ENCODE data around the gene CLTCL1.
"Not testable (repeated sequence)": the region's sequence is repeated elsewhere in the genome, so short reads cannot be mapped to it uniquely, and the experiment has no call there.

CLTCL1 gene

DNA sequence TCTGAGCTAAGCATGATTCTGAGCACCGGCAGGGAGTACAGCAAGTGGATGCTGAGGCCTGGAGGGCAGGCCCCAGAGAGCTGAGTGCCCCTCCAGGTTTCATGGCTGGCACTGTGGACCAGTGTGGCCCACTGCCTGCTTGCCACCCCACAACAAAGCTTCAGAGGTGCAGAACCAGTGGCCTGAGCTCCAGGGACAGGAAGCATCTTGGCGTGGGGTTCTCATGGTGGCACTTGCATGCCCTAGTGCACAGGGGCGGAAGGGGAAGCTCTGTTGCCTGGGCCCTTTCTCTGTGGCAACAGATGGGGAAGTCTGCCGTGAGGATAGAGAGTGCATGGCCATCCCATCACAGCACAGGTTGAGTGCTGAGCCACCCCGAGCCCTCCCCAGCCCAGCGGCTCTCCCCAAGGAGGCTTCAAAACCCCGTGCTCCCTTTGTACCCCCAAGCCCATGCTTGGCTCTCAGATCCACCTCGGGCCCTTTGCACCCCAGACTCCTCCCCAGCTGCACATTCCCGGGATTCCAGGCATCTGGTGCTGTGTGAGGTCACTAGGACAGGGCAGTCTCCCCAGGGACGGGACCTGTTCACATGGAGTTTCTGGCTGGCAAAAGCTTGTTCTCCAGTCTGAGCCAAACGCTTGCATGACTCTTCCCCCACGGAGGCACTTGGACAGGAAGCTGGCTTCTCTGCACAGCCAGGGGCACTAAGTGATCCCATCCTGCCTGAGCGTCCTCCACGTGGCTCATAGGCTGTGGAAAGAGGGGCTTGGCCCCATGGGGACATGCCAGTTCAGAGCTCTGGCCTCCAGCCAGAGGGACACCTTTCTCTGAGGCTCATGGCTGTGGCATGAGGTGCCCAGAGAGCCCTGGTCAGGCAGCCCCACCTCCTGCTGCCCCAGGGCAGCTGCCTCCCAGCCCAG lies 117.2 kb downstream of the CLTCL1 start:
- no peak for FAIRE-seq

DNA sequence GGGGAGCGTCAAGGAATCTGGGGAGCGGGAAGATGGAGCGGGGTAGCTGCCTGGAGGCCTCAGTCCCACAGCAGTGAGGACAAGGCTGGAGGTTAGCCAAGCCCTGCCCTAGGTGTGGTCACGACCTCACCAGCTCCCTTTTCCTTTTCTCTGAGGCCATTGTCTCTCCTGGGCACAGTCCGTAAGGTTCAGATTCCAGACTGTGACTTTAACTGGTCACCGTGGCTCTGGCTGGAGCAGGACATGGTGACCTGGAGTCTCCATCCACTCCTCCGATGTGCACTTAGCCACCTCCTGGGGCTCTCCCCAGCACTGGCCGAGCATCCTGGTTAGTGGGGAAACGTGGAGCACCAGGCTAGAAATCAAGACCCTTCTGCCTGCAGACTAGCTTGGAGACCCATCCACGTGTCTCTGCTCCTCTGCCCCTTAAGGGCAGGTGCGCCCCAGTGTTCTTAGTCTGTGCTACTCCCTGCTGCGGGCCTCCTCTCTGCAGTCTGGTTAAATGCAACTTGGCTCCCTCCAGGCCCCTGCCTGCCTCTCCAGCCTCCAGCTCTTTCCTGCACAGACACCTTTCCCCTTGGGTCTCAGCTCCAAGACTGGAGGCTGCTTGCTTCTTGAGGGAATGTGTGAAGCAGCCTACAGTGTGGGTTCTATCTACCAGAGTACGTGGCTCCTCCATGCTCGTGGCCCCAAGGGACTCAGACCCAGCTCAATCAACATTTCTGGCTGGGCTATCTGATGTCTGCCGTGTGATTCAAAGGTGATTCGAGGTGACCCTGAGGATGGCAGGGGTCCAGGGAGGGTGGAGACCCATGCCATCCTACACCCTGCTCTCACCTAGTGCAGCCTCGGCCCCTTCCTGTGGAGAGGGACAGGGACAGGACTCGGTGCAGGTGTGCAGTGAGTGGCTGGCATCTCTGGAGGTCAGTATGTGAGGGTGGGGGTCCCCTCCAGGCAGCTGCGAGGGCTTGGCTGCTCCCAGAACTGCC lies 118.2 kb downstream of the CLTCL1 start:
- FAIRE-seq, result no peak

DNA sequence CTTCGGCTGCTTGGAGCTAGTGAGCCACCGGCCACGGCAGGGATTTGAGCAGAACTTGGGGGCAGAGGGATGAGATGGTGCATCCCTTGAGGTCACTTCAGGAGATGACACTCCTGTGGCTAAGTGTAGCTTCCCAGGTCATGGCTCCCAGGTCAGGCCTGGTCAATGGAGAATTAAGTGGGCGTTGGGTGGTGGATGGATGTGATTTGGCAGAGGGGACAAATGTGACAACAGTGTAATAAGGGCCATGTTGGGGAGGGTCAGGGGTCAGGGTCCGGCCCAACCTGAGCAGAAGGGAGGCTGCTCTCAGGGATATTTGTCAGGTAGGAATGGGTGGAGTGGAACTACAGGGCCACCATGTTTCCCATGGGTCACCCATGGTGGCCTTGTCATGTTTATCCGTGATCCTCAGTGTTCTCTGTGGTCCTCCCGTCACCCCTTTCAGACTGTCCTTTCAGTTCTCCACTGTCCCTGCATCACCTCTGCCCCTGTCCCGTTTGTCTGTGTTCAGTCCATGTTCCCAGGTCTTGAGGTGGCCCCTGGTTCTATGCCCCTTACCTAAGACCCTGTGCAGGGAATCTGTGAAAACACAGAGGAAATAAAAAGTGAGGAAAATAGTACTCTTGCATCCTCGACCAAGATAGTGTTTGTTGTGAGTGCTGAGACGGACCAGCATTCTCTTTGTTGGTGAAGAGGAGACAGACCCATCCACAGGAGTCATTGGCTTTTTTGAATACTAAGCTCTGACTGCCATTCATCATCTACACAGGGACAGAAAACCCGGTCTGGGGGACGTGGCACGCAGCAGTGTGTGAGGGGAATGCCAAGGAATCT lies 119.1 kb downstream of the CLTCL1 start:
- no peak for FAIRE-seq

DNA sequence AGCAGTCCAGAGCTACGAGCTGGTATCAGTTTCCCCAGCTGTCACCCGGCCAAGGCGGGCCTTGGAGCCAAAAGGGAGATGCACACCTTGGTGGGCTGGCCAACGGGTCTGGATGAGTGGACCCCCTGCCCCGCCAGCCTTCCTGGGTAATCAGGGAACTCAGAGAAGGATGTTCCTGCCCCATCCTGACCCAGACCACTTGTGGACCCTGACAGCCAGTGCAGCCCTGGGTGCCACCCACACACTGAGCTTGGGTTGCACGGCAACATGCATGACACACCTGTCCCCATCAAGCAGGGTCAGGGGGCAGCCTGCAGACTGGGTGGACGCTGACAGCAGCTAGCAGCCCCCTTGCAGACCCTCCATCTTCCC lies 121.6 kb downstream of the CLTCL1 start:
- FAIRE-seq, result no peak

DNA sequence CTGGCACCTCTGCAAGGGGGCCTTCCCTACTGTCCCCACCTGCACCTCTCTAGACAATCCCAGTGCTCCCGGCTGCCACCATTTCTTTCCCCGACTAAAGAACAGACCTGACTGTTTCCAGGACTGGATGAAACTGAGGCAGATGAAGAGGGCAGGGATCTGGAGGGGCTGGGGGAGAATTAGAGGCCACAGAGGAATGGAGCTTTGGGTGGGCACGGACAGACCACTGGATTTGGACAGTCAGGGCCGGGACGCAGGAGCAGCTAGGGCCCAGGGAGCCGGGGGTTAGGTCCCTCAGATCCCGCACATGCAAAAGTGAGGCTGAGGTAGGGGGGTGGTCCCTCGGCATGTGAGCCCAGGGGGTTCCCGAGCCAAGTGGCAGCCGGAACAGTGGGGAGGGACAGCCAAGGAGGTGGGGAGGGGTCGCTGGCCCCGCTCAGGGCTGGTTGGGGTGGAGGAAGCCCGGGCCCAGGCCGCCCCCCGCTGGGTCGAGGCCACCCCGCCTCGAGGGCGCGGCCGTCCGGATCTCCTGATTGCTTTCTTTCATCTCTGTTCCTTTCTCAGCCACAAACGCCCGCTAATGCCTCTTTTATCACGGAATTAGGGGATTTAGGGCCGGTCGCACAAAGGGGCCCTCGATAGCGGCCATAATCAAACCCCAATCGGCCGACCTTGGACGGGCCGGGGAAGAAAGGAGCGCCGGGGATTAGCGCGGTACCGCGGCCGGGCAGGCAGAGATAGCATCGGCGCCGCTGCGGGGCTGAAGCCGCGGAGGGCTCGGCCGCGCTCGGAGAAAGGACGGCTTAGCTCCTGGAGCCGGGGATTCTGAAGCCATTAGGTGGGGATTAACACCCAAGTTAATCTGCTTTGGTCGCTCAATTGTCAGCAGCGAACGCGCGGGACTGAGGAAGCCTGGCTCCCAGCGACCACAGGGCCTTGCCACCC lies 122.2 kb downstream of the CLTCL1 start:
- FAIRE-seq, result no peak

DNA sequence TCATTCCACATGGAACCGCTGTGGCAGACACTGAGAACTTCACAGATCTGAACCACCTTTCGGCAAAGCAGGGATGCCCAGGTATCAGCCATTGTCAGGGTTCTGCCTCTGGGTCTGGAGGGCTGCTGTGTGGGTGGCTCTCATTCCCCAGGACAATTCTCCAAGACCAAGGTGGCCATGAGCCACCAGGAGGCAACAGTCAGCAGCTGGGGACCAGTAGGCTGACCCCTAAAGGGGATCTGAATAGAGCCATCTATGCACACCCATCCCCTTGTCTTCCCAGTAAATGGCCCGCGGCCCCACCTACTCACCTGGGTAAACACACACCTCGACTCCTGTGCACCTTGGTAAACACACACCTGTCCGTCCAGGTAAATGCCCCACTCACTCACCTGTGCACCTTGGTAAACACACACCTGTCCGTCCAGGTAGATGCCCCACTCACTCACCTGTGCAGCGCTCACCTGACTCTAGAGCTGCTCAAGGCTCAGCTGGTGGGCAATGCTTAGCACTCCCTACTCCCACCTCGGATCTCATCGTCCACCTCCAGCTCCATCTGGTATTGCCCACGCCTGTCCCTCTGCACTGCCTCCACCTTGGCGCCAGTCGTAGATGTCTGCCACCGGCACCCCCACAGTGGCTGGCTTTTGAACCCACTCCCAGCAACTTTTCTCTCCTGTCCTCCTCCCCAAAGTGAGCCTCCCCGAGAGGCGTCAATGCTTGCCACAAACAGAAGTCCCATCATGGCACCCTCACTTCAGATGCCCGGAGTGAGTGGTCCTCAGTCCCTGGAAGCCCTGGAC lies 123.2 kb downstream of the CLTCL1 start:
- FAIRE-seq, result no peak

DNA sequence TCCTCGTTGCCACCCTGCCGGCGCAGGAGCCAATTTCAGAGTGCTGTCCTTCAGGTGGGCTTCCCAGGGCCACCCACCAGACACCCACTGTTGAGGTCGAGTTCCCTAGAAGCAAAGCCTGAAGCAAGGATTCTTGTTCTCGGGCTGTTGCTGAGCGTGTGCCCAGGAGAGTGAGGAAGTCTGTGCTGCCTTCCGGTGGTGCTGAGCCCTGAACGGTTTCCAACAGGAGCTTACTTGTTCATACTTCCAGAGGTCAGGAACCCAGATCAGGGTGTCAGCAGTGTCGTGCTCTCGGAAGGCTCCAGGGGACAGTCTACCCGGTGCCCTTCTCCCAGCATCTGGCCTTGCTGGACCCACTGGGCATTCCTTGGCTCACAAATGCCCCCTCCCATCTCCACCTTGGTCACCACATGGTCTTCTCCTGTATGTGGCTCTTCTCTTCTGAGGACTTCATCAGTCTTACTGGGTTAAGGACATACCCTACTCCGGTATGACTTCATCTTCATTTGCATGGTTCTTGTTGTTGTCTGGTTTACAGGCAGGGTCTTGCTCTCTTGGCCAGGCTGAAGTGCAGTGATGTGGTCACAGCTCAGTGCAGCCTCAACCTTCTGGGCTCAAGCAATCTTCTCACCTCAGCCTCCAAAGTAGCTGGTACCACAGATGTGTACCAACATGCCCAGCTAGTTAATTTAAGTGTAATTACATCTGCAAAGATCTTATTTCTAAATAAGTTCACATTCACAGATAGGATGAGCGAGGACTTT lies 124.2 kb downstream of the CLTCL1 start:
- no peak for FAIRE-seq

DNA sequence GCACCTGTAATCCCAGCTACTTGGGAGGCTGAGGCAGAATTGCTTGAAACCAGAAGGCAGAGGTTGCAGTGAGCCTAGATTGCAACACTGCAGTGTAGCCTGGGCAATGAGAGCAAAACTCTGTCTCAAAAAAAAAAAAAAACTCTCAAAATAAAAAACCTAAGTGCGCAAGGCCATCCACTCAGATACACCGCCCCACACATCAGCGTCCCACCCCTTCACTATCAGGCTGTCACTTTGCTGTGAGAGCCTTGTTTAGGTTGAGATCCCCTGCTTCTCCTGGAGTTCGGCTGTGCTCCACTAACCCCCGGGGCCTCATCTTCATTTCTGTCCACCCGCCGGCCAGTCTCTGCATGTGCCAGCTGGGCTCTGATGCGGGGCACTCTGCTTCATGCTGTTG lies 125.1 kb downstream of the CLTCL1 start:
- no peak for FAIRE-seq

DNA sequence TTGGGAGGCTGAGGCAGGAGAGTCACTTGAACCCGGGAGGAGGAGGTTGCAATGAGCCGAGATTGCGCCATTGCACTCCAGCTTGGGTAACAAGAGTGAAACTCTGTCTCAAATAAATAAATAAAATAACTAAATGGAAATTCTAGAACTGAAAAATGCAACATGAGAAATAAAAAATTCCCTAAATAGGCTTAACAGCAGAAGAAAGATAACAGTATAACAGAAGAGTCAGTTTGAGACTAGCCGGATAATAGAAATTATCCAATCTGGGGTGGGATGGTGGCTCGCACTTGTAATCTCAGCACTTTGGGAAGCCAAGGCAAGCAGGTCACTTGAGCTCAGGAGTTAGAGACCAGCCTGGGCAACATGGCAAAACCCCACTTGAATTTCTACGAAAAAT lies 127.1 kb downstream of the CLTCL1 start:
- no peak for FAIRE-seq

DNA sequence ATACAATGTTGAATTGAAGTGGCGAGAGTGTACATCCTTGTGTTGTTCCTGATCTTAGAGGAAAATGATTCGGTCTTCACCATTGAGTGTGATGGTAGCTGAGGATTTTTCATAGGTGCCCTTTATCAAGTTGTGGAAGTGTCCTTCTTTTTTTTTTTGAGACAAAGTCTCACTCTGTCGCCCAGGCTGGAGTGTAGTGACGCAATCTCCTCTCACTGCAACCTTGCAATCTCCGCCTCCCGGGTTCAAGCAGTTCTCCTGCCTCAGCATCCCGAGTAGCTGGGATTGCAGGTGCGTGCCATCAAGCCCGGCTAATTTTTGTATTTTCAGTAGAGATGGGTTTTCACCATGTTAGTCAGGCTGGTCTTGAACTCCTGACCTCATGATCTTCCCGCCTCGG lies 132.9 kb downstream of the CLTCL1 start:
- not testable (repeated sequence) for FAIRE-seq

DNA sequence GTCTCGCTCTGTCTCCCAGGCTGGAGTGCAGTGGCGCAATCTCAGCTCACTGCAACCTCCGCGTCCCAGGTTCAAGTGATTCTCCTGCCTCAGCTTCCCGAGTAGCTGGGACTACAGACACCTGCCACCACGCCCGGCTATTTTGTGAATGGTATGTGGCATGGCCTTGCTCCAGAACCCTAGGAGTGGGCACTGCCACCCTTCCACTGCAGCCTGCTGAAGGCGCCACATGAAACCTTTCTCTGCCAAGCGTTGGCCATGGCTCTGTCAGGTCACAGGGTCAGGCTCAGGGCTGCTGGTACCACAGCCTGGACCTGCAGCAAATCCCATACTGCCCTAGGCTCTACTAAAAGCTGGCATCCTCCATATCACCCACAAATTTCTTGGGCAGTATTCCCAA lies 135.4 kb downstream of the CLTCL1 start:
- not testable (repeated sequence) for FAIRE-seq

DNA sequence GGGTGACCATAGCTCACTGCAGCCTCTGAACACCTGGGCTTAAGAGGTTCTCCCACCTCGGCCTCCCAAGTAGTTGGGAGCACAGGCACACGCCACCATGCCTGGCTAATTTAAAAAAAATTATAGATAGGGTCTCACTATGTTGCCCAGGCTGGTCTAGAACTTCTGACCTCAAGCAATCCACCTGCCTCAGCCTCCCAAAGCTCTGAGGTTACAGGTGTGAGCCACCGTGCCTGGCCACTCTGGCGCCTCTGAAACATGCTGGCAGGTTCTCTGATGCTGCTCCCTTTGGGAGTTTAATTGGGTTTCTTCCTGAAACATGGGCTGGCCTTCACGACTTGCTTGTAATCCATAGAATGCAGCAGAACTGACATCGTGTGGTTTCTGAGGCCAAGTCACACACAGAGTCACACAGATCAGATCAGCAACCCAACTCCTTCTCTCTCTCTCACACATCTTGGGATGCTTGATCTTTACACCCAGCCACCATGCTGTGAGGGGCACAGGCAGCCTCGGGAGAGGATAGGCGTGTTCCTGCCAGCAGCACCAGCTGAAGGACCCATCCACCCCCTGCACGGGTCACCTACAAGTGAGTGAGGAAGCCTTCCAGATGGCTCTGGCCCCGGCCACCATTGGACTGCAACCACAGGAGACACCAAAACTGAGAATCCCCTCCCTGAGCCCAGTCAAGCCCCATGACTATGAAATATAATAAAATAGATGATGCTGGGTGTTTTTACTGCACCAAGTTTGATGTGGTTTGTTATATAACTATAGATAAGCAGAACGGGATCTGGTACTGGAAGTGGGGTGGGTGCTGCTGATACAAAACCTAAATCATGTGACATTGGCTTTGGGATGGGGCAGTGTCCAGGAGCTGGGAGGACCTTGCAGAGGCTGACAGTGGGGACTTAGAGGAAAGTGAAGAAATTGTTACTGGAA lies 138.3 kb downstream of the CLTCL1 start:
- FAIRE-seq, result no peak

DNA sequence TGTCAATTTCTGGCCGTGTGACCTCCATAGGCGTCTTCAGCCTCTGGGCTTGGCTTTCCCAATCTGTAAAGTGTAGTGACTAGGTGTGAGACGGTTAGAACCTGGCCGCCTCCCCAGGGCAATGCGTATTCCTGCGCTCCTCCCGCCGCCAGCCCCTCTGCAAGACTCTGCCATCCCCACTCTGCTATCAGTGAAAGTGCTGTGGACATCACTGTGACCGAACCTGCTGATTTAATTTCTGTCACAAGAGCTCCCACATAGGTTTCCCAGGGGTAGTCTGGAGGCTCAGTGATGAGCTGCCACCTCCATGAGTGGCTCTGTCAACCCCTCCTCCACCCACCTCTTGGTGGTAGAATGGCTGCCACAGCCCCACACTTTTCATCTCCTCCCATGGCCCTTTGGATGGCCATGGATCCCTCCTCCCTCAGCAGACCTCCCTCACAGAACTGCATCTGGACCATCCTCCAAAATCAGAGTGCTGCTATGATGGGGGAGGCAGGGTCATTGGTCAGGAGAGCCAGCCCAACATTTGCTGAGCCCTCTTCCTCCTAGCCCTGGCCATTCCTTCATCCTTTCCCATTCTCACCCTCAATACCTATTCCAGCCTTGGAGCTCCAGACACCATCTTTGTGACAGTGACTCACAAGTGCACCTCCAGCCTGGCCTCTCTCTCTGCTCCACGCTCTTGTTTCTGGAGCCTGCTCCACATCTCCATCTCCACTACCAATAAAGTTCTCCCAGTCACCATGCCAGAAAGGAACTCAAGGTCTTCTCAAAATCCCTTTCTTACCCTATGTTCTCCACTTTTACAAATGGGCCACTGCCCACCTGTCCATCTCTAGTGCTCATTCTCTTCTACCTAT lies 140.0 kb downstream of the CLTCL1 start:
- no peak for FAIRE-seq

DNA sequence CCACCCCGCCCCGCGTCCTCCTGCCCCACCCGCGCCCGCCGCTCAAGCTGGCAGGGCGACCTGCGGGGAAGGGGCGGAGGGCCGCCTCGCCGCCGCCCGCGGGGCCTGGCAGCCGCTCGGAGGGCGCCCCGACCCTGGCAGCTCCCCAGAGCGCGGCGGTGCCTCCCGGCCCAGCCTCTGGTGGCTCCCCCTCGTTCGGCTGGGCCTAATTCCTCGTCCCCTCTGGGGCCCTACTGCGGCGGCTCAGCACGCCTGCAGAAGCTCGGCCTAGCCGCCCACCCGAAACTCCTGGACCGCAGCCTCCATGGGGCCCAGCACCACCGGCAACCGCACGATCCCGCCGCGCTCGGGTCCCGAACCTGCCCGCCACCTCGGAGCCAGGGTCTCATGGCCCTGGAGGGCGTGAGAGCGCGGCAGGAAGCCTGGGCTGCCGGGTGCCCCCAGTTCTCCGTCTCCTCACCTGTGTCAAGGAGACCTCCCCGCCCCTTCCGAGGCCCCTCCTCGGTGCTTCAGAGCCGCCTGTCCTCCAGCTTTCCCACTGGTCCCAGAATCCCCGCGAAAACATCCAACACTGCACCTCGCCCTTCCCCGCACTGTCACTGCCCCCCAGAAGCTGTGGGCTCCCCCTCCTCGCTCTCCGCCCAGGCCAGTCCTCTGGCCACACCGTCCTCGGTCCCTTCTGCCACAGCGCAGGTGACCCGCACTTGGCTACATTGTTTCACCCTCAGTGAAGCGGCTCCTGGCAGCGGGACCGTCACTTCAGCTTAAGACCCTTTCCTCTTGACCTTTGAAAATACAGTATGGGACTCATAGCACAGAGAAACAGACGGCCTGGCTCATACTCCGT lies 140.8 kb downstream of the CLTCL1 start:
- FAIRE-seq, result no peak

DNA sequence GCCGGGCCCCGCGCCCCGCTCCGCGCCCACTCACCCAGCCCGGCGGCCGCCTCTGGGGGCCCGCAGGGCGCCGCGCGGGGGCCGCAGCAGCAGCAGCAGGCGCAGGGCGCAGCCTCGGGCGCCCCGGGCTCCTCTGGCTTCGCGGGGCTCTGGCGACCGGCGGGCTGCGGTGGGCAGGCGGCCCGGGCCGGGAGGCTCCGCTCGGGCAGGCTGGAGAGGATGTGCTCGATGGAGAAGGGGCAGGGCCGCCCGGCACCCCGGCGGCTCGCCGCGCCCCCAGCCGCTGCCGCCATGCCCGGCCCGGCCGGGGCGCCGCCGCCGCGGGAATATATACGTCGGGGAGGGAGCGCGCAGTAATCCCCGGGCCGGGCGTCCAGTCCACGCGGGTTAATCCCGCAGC lies 141.5 kb downstream of the CLTCL1 start, which contains the start of gene GSC2:
GSC2 (minus strand) TSS at position 302 of the 400 bp plus-strand sequence; CDS start at position 293, 9 bp downstream.
- no peak for FAIRE-seq

DNA sequence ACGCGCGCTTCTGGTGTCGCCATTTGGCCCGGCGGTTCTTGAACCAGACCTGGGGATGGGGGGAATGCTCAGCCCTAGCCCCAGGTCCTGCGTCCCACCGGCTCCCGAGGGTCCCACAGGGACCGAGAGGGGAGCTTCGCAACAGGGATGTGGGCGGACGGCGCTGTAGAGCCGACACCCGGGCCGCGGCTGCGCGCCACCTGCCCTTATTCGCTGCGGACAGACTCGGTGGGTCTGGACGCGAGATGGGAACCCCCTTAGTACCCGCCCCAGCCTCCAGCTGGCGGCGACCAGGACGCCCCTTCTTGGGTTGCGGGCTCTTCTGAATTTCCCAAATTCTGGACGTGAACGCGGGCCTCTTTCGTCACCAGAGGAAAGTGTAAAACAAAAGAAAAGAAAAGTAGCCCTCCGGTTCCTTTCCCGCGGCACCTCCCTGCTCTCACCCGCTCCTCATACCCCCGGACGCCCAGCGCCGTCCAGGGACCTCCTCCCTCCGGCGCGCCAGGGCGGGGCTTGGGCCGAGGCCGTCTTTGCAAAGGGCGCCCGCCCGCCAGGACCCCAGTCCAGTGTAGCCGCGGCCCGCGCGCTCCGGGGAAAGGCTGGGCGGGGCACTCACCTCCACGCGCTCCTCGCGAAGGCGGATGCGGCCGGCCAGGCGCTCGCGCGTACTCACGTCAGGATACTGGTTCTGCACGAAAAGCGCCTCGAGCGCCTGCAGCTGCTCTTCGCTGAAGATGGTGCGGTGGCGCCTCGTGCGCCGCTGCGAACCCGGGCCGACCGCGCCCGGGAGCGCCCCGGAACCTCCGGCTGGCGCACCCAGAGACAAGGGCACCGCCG lies 142.3 kb downstream of the CLTCL1 start:
- no peak for FAIRE-seq
